Endodermal cell (in vitro differentiated cells): ENCODE results near the gene FRMPD2. TPM values are rescaled to one million over a fixed set of nuclear protein-coding genes. Genes with fewer than 3 reads are reported as not detected.
"Not testable (repeated sequence)": the region's sequence is repeated elsewhere in the genome, so short reads cannot be mapped to it uniquely, and the experiment has no call there.

ENCODE experiments used
- DNase-seq: peaks from one replicate; pipeline ENCODE4 v3.0.0-alpha.2; 2017
- H3K27ac ChIP-seq: 2 replicates; pipeline ENCODE4 v1.5.1; 2013; ENCODE audit warnings: mild to moderate bottlenecking, low read depth, low read length, moderate library complexity
- H3K27me3 ChIP-seq: 2 replicates; pipeline ENCODE4 v1.6.1; 2013; ENCODE audit warnings: mild to moderate bottlenecking, low read length, moderate library complexity; ENCODE audit not compliant: insufficient read depth, control insufficient read depth, poor library complexity, severe bottlenecking
- H3K36me3 ChIP-seq: 2 replicates; pipeline ENCODE4 v1.7.0; 2013; ENCODE audit warnings: mild to moderate bottlenecking, low read length, moderate library complexity; ENCODE audit not compliant: control insufficient read depth, insufficient read depth
- H3K4me1 ChIP-seq: one replicate; pipeline ENCODE4 v1.7.0; 2013; ENCODE audit warnings: low read length; ENCODE audit not compliant: control insufficient read depth, insufficient read depth
- H3K4me3 ChIP-seq: 2 replicates; pipeline ENCODE4 v1.5.1; 2013; ENCODE audit warnings: mild to moderate bottlenecking, low read length, moderate library complexity
- H3K9ac ChIP-seq: 2 replicates; pipeline ENCODE4 v1.6.1; 2013; ENCODE audit warnings: mild to moderate bottlenecking, low read length, moderate library complexity; ENCODE audit not compliant: poor library complexity, severe bottlenecking; ENCODE audit errors: extremely low read depth
- H3K9me3 ChIP-seq: 2 replicates; pipeline ENCODE4 v1.6.1; 2013; ENCODE audit warnings: mild to moderate bottlenecking, low read length, moderate library complexity; ENCODE audit not compliant: control insufficient read depth
- H3K27ac Mint-ChIP-seq: 2 replicates; pipeline ENCODE4 v1.8.0; 2020; ENCODE audit warnings: mixed read lengths
- H3K27me3 Mint-ChIP-seq: 2 replicates; pipeline ENCODE4 v1.8.0; 2021; ENCODE audit warnings: mild to moderate bottlenecking, mixed read lengths; ENCODE audit not compliant: insufficient read depth
- H3K36me3 Mint-ChIP-seq: 2 replicates; pipeline ENCODE4 v1.8.0; 2020; ENCODE audit warnings: low read depth, mixed read lengths
- H3K4me1 Mint-ChIP-seq: 2 replicates; pipeline ENCODE4 v1.8.0; 2020; ENCODE audit warnings: mixed read lengths
- H3K4me3 Mint-ChIP-seq: 2 replicates; pipeline ENCODE4 v1.8.0; 2020; ENCODE audit warnings: mild to moderate bottlenecking, moderate library complexity, mixed read lengths
- H3K9me3 Mint-ChIP-seq: 2 replicates; pipeline ENCODE4 v1.8.0; 2020; ENCODE audit warnings: mild to moderate bottlenecking, mixed read lengths
- WGBS, 2 experiments: methylation state at CpG; one replicate each; pipeline versions ENCODE4 v1.1.5 to v1.1.7; 2013; ENCODE audit warnings: missing lambda C conversion rate in 2 of 2, mixed read lengths in 1 of 2; ENCODE audit not compliant: insufficient coverage in 1 of 2, insufficient read length in 1 of 2; 5-methylcytosine and 5-hydroxymethylcytosine counted together
- total RNA-seq, 2 donors: library from RNA; stranded (reverse); fragmentation: NEBNext Ultra II Directional in 1 of 2; extraction: Animal tissue kit (Norgen Biotek cat#: 25700) in 1 of 2; gene quantifications; 2 replicates in 1 of 2; 3 replicates in 1 of 2; pipeline ENCODE4 v1.2.1, GENCODE V29; 2021
- TF ChIP-seq, protein P1 (sequence below): fragments of 200-600 bp; sonication (generic); conservative IDR thresholded peaks from 2 replicates; pipeline ENCODE4 v1.5.0; 2021; ENCODE audit warnings: antibody characterized with exemption, mild to moderate bottlenecking

The FRMPD2 gene
- total RNA-seq, 2 donors from 2014 or later, result 0.44 to 1.5 TPM

DNA sequence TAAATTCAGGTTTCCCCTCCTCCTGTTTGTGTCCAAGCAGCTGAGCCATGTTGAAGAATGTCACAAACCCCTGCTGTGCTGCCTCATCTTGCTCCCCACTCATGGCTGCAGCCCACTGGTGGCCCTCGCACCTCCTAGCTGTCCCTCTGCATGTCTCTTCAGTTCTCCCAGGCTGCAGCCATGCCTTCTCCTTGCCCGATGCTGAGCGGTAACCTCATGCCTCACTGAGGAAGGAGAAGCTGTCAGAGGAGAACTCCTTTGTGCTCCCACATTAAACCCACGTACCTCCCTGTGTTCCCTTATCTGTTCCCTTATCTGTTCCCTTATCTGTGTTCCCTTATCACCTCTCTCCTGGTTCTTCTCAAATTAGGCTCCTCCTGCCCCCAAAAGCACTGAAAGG lies 10.3 kb upstream of the FRMPD2 start:
- Mint-ChIP-seq H3K36me3 (no peaks in the 10 kb centered on the region), H3K4me1 (peaks cover 18% of the 10 kb centered on the region), H3K27me3 (peaks cover 26% of the 10 kb centered on the region), H3K9me3 (peaks cover 29% of the 10 kb centered on the region), H3K4me3 (no peak overlapping the region), H3K27ac (no peak overlapping the region)
- WGBS, 2 experiments, result 42 to 58% methylated on average over 4 of the region's 4 CpGs
- H3K9ac ChIP-seq, result no peak overlapping the region
- no peaks in the 10 kb centered on the region for H3K27me3 ChIP-seq
- H3K36me3 ChIP-seq, result no peaks in the 10 kb centered on the region
- peaks cover 18% of the 10 kb centered on the region for H3K9me3 ChIP-seq
- DNase-seq, result peak; percentile 59
- H3K27ac ChIP-seq, result no peak overlapping the region
- H3K4me3 ChIP-seq, result no peak overlapping the region
- H3K4me1 ChIP-seq, result no peaks in the 10 kb centered on the region
- TF ChIP-seq, protein P1, sequence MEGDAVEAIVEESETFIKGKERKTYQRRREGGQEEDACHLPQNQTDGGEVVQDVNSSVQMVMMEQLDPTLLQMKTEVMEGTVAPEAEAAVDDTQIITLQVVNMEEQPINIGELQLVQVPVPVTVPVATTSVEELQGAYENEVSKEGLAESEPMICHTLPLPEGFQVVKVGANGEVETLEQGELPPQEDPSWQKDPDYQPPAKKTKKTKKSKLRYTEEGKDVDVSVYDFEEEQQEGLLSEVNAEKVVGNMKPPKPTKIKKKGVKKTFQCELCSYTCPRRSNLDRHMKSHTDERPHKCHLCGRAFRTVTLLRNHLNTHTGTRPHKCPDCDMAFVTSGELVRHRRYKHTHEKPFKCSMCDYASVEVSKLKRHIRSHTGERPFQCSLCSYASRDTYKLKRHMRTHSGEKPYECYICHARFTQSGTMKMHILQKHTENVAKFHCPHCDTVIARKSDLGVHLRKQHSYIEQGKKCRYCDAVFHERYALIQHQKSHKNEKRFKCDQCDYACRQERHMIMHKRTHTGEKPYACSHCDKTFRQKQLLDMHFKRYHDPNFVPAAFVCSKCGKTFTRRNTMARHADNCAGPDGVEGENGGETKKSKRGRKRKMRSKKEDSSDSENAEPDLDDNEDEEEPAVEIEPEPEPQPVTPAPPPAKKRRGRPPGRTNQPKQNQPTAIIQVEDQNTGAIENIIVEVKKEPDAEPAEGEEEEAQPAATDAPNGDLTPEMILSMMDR, result no peak

DNA sequence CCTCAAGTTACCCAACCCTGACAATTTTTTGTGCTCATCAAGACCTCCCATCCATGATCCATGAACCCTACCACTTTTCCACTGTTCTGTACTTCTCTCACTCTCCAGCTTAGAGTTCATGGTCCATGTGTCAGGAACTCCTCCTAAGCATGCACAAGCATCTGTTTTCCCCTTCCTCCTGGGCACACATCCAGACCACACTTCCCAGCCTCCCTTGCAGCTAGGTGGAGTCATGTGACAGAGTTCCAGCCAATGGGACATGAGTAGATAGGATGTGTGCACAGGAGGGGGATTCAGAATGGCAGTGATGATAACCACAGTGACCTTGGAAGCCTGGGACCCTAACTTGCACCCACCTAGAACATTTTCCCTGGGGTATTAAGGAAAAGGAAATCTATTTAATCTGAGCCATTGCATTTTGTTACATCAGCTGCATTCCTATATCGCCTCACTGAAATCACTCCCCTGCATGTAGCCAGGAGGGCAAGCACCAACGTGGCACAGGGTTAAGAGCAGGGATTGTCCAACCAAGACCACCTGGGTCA lies 9.6 kb upstream of the FRMPD2 start:
- Mint-ChIP-seq H3K9me3 (peaks cover 29% of the 10 kb centered on the region), H3K27me3 (peaks cover 26% of the 10 kb centered on the region), H3K4me3 (no peak overlapping the region), H3K27ac (no peak overlapping the region), H3K4me1 (peaks cover 16% of the 10 kb centered on the region), H3K36me3 (no peaks in the 10 kb centered on the region)
- Histone ChIP-seq H3K4me1 (no peaks in the 10 kb centered on the region), H3K27ac (no peak overlapping the region), H3K9me3 (peaks cover 18% of the 10 kb centered on the region), H3K27me3 (no peaks in the 10 kb centered on the region), H3K9ac (no peak overlapping the region), H3K4me3 (no peak overlapping the region), H3K36me3 (no peaks in the 10 kb centered on the region)
- TF ChIP-seq, protein P1, result no peak
- DNase-seq, result no peak
- WGBS, 2 experiments, result 40 to 94% methylated on average over 1 to 2 of the region's 2 CpGs

DNA sequence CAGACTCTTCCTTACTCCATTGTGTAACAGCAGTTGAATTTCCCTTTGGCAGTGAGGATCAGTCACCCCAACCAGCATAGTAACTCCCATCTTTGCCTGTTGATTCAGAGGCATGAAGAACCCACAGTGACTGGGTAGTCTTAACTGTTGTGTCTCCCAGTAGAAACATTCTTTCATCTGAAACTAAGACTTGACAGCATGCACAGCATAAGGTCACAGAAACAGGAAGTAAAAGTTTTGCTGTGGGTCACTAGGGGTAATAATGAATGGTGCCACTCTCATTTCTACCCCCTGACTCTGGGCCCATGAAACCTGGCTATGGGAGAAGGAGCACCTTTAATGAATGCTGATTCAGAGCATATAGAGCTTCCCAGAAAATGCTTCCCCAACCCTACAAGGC lies 8.3 kb upstream of the FRMPD2 start:
- Histone ChIP-seq H3K36me3 (no peaks in the 10 kb centered on the region), H3K9ac (no peak overlapping the region), H3K27ac (no peak overlapping the region), H3K4me1 (no peaks in the 10 kb centered on the region), H3K9me3 (peaks cover 18% of the 10 kb centered on the region), H3K4me3 (no peak overlapping the region), H3K27me3 (no peaks in the 10 kb centered on the region)
- Mint-ChIP-seq H3K4me3 (no peak overlapping the region), H3K4me1 (peaks cover 16% of the 10 kb centered on the region), H3K9me3 (peaks cover 29% of the 10 kb centered on the region), H3K27ac (no peak overlapping the region), H3K36me3 (no peaks in the 10 kb centered on the region), H3K27me3 (peaks cover 22% of the 10 kb centered on the region)
- no peak for DNase-seq
- TF ChIP-seq, protein P1, result no peak

DNA sequence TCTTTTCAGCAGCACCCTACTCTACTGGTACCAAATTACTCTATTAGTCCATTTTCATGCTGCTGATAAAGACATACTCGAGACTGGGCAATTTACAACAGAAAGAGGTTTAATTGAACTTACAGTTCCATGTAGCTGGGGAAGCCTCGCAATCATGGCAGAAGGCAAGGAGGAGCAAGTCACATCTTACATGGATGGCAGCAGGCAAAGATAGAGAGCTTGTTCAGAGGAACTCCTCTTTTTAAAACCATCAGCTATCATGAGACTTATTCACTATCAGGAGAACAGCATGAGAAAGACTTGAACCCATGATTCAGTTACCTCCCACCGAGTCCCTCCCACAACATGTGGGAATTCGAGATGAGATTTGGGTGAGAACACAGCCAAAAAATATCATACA lies 7.2 kb upstream of the FRMPD2 start:
- 82 to 86% methylated on average over 2 to 4 of the region's 4 CpGs for WGBS, 2 experiments
- Mint-ChIP-seq H3K27me3 (peaks cover 18% of the 10 kb centered on the region), H3K9me3 (peaks cover 31% of the 10 kb centered on the region), H3K4me1 (peaks cover 16% of the 10 kb centered on the region)
- not testable (repeated sequence) for DNase-seq, H3K9ac ChIP-seq, H3K4me3 Mint-ChIP-seq, H3K27ac Mint-ChIP-seq, H3K4me3 ChIP-seq, H3K4me1 ChIP-seq, H3K27me3 ChIP-seq, H3K36me3 ChIP-seq, H3K27ac ChIP-seq, H3K36me3 Mint-ChIP-seq
- H3K9me3 ChIP-seq, result peaks cover 18% of the 10 kb centered on the region
